Measurements from ENCODE around the gene THSD4. TPM values are rescaled to one million over a fixed set of nuclear protein-coding genes. Genes with fewer than 3 reads are reported as not detected.

THSD4 gene
- total RNA-seq, 1 experiment from 2014 or later = 65.4 TPM

DNA sequence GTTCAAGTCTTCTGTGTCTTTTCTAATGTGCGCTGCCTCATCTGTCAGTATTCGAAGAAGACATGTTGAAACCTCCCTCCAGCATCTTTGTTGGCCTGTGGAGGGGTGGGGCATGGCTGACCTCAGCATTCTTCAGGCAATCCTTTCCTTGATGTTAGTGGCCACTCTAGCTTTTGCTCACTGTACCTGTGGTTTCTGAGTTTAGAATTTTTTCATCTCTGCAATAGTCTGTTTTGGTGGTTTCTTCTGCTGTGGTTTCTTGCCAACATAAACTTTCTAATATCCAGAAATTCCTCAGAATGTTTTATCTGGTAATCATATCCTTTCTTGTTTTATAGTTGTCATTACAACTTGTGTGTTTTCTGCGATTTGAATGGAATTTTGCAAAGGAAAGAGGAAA lies 443.8 kb downstream of the THSD4 start:
- H3K4me3 ChIP-seq (ENCODE audit: low read depth in 2 of 2, low read length in 2 of 2) = no peak overlapping the region
- no peak overlapping the region for H3K27ac ChIP-seq (ENCODE audit: low read length)
- in situ Hi-C loops (cut with HindIII; ENCODE audit: low pct_unique_long_range_greater_than_20kb, low sequenced_read_pairs) (no loop called here), intact Hi-C loops (cut with micrococcal nuclease; ENCODE audit: unreplicated experiment) (no loop called here)
- TF ChIP-seq POLR2AphosphoS5 (IDR thresholded peaks at IDR 0.05; ENCODE audit: low read depth, low read length) (no peak), SIN3A (IDR thresholded peaks at IDR 0.05; ENCODE audit: borderline replicate concordance, insufficient read depth, low read depth, low read length) (no peak)
- TF ChIP-seq, protein P1, sequence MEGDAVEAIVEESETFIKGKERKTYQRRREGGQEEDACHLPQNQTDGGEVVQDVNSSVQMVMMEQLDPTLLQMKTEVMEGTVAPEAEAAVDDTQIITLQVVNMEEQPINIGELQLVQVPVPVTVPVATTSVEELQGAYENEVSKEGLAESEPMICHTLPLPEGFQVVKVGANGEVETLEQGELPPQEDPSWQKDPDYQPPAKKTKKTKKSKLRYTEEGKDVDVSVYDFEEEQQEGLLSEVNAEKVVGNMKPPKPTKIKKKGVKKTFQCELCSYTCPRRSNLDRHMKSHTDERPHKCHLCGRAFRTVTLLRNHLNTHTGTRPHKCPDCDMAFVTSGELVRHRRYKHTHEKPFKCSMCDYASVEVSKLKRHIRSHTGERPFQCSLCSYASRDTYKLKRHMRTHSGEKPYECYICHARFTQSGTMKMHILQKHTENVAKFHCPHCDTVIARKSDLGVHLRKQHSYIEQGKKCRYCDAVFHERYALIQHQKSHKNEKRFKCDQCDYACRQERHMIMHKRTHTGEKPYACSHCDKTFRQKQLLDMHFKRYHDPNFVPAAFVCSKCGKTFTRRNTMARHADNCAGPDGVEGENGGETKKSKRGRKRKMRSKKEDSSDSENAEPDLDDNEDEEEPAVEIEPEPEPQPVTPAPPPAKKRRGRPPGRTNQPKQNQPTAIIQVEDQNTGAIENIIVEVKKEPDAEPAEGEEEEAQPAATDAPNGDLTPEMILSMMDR (IDR thresholded peaks at IDR 0.05) = no peak
- no TSS peak for BruUV-seq (replicated peaks)
- no peaks in the 10 kb centered on the region for H3K4me1 ChIP-seq (ENCODE audit: control insufficient read depth, insufficient read depth, low read length)
- ChIA-PET CTCF (no interaction called here), POLR2A (no interaction called here)
- DNase-seq (ENCODE audit: low read depth, low spot score) = no peak
- H3K36me3 ChIP-seq (ENCODE audit: control insufficient read depth, insufficient read depth, low read length) = no peaks in the 10 kb centered on the region
- H3K27me3 ChIP-seq (ENCODE audit: control insufficient read depth, insufficient read depth, low read length) = no peaks in the 10 kb centered on the region
- H3K9me3 ChIP-seq (ENCODE audit: control insufficient read depth, insufficient read depth, low read depth, low read length) = peaks cover 3% of the 10 kb centered on the region; the same call in 1 of the 2 replicates
- no peak for ATAC-seq

GRCh38 chr15:71559616-71560015 lies 444.3 kb downstream of the THSD4 start:
- ChIA-PET CTCF (no interaction called here), POLR2A (no interaction called here)
- Histone ChIP-seq H3K36me3 (ENCODE audit: control insufficient read depth, insufficient read depth, low read length) (no peaks in the 10 kb centered on the region), H3K27me3 (ENCODE audit: control insufficient read depth, insufficient read depth, low read length) (no peaks in the 10 kb centered on the region), H3K27ac (ENCODE audit: low read length) (no peak overlapping the region), H3K9me3 (ENCODE audit: control insufficient read depth, insufficient read depth, low read depth, low read length) (peaks cover 3% of the 10 kb centered on the region; the same call in 1 of the 2 replicates), H3K4me1 (ENCODE audit: control insufficient read depth, insufficient read depth, low read length) (no peaks in the 10 kb centered on the region), H3K4me3 (ENCODE audit: low read depth in 2 of 2, low read length in 2 of 2) (no peak overlapping the region)
- TF ChIP-seq SIN3A (IDR thresholded peaks at IDR 0.05; ENCODE audit: borderline replicate concordance, insufficient read depth, low read depth, low read length) (no peak), POLR2AphosphoS5 (IDR thresholded peaks at IDR 0.05; ENCODE audit: low read depth, low read length) (no peak), TCF7L2 (IDR thresholded peaks at IDR 0.05; ENCODE audit: low read depth, low read length) (no peak)
- TF ChIP-seq, protein P2, sequence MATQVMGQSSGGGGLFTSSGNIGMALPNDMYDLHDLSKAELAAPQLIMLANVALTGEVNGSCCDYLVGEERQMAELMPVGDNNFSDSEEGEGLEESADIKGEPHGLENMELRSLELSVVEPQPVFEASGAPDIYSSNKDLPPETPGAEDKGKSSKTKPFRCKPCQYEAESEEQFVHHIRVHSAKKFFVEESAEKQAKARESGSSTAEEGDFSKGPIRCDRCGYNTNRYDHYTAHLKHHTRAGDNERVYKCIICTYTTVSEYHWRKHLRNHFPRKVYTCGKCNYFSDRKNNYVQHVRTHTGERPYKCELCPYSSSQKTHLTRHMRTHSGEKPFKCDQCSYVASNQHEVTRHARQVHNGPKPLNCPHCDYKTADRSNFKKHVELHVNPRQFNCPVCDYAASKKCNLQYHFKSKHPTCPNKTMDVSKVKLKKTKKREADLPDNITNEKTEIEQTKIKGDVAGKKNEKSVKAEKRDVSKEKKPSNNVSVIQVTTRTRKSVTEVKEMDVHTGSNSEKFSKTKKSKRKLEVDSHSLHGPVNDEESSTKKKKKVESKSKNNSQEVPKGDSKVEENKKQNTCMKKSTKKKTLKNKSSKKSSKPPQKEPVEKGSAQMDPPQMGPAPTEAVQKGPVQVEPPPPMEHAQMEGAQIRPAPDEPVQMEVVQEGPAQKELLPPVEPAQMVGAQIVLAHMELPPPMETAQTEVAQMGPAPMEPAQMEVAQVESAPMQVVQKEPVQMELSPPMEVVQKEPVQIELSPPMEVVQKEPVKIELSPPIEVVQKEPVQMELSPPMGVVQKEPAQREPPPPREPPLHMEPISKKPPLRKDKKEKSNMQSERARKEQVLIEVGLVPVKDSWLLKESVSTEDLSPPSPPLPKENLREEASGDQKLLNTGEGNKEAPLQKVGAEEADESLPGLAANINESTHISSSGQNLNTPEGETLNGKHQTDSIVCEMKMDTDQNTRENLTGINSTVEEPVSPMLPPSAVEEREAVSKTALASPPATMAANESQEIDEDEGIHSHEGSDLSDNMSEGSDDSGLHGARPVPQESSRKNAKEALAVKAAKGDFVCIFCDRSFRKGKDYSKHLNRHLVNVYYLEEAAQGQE (IDR thresholded peaks at IDR 0.05; ENCODE audit: insufficient read depth in 1 of 2, low read depth in 2 of 2, low read length in 1 of 2) = no peak
- TF ChIP-seq, protein P1 (IDR thresholded peaks at IDR 0.05) = no peak
- BruUV-seq (replicated peaks) = no TSS peak
- in situ Hi-C loops (cut with HindIII; ENCODE audit: low pct_unique_long_range_greater_than_20kb, low sequenced_read_pairs) (no loop called here), intact Hi-C loops (cut with micrococcal nuclease; ENCODE audit: unreplicated experiment) (no loop called here)
- ATAC-seq = no peak
- DNase-seq (ENCODE audit: low read depth, low spot score) = no peak
